Measurements from ENCODE around the gene CTPS1.
A peak's percentile ranks its signal among the peaks of the same experiment; 100 is the strongest.

CTPS1 gene

GRCh38 chr1:40966417-40966816, 13.1 kb upstream of the CTPS1 start:
- DNase-seq (ENCODE audit: low read depth): no peak

- DNase-seq (ENCODE audit: low read depth): no peak
These were observed 10.1 kb upstream of the CTPS1 start for GRCh38 chr1:40969445-40969844.

- no peak for DNase-seq (ENCODE audit: low read depth)
These were observed 7.5 kb upstream of the CTPS1 start for GRCh38 chr1:40971966-40972365.

GRCh38 chr1:40973912-40974311, 5.6 kb upstream of the CTPS1 start:
- no peak for DNase-seq (ENCODE audit: low read depth)

- no peak for DNase-seq (ENCODE audit: low read depth)
These were observed 4.6 kb upstream of the CTPS1 start for GRCh38 chr1:40974945-40975344.

GRCh38 chr1:40976952-40977690, 2.4 kb upstream of the CTPS1 start:
- DNase-seq (ENCODE audit: low read depth): no peak

- no peak for DNase-seq (ENCODE audit: low read depth)
These were observed 1.8 kb upstream of the CTPS1 start for GRCh38 chr1:40977716-40978115.

- DNase-seq (ENCODE audit: low read depth): no peak
These were observed 633 bp upstream of the CTPS1 start for GRCh38 chr1:40978886-40979240.

GRCh38 chr1:40980068-40980452, 564 bp downstream of the CTPS1 start:
- no peak for DNase-seq (ENCODE audit: low read depth)

- peak; percentile 25 for DNase-seq (ENCODE audit: low read depth)
These were observed 1.1 kb downstream of the CTPS1 start for GRCh38 chr1:40980453-40981121.

GRCh38 chr1:40981691-40982448, 2.4 kb downstream of the CTPS1 start:
- no peak for DNase-seq (ENCODE audit: low read depth)

- DNase-seq (ENCODE audit: low read depth): no peak
These were observed 3.2 kb downstream of the CTPS1 start for GRCh38 chr1:40982721-40983120.

GRCh38 chr1:40983286-40983685, 3.8 kb downstream of the CTPS1 start:
- no peak for DNase-seq (ENCODE audit: low read depth)

- no peak for DNase-seq (ENCODE audit: low read depth)
These were observed 4.6 kb downstream of the CTPS1 start for GRCh38 chr1:40984066-40984465.

GRCh38 chr1:40984531-40984930, 5.0 kb downstream of the CTPS1 start:
- no peak for DNase-seq (ENCODE audit: low read depth)

GRCh38 chr1:40985161-40985560, 5.7 kb downstream of the CTPS1 start:
- DNase-seq (ENCODE audit: low read depth): no peak

GRCh38 chr1:40985875-40986274, 6.4 kb downstream of the CTPS1 start:
- no peak for DNase-seq (ENCODE audit: low read depth)

- no peak for DNase-seq (ENCODE audit: low read depth)
These were observed 6.9 kb downstream of the CTPS1 start for GRCh38 chr1:40986328-40986783.

GRCh38 chr1:40986956-40987355, 7.5 kb downstream of the CTPS1 start:
- no peak for DNase-seq (ENCODE audit: low read depth)

GRCh38 chr1:40987439-40988276, 8.2 kb downstream of the CTPS1 start:
- no peak for DNase-seq (ENCODE audit: low read depth)

GRCh38 chr1:40988280-40988679, 8.8 kb downstream of the CTPS1 start:
- no peak for DNase-seq (ENCODE audit: low read depth)

- DNase-seq (ENCODE audit: low read depth): no peak
These were observed 9.6 kb downstream of the CTPS1 start for GRCh38 chr1:40989066-40989465.
